GM18508 (cell line): ENCODE measurements around the gene NPEPL1.

ENCODE experiments used
- ATAC-seq: cut with Tn5 transposase; IDR thresholded peaks from one replicate; pipeline ENCODE4 v1.9.1; 2021; ENCODE audit warnings: moderate number of reproducible peaks; ENCODE audit not compliant: insufficient read depth, unreplicated experiment

The NPEPL1 gene

GRCh38 chr20:58712151-58712791, 19.7 kb downstream of the NPEPL1 start:
- no peak for ATAC-seq

GRCh38 chr20:58712806-58713731, 20.5 kb downstream of the NPEPL1 start:
- ATAC-seq = no peak

- no peak for ATAC-seq
Measured at GRCh38 chr20:58713801-58714339, 21.3 kb downstream of the NPEPL1 start.

- ATAC-seq = no peak
Measured at GRCh38 chr20:58714340-58714922, 21.8 kb downstream of the NPEPL1 start.

- no peak for ATAC-seq
Measured at GRCh38 chr20:58714923-58715351, 22.3 kb downstream of the NPEPL1 start.

GRCh38 chr20:58715391-58715800, 22.8 kb downstream of the NPEPL1 start:
- no peak for ATAC-seq

- no peak for ATAC-seq
Measured at GRCh38 chr20:58715801-58716475, 23.3 kb downstream of the NPEPL1 start.

- no peak for ATAC-seq
Measured at GRCh38 chr20:58716476-58717277, 24.1 kb downstream of the NPEPL1 start.

- ATAC-seq = no peak
Measured at GRCh38 chr20:58717278-58718091, 24.9 kb downstream of the NPEPL1 start.

- no peak for ATAC-seq
Measured at GRCh38 chr20:58718121-58718563, 25.5 kb downstream of the NPEPL1 start.

GRCh38 chr20:58718729-58719128, 26.1 kb downstream of the NPEPL1 start:
- no peak for ATAC-seq

- ATAC-seq = no peak
Measured at GRCh38 chr20:58719258-58719657, 26.7 kb downstream of the NPEPL1 start.

GRCh38 chr20:58719971-58720371, 27.4 kb downstream of the NPEPL1 start:
- no peak for ATAC-seq

- no peak for ATAC-seq
Measured at GRCh38 chr20:58720890-58721289, 28.3 kb downstream of the NPEPL1 start.

GRCh38 chr20:58721951-58722778, 29.6 kb downstream of the NPEPL1 start:
- no peak for ATAC-seq

- ATAC-seq = no peak
Measured at GRCh38 chr20:58722877-58723627, 30.5 kb downstream of the NPEPL1 start.

- ATAC-seq = no peak
Measured at GRCh38 chr20:58723628-58723984, 31.0 kb downstream of the NPEPL1 start.
